Activated CD8-positive, alpha-beta memory T cell treated with anti-CD3 and anti-CD28 coated beads for 1 hour (primary cell): ENCODE results near the gene LOXL3.

Experiments
- DNase-seq, 2 donors: peaks; one replicate each; pipeline ENCODE4 v3.0.0-alpha.2; 2020; ENCODE audit warnings: low read depth in 1 of 2; ENCODE audit errors: extremely low read depth in 1 of 2

The LOXL3 gene

DNA sequence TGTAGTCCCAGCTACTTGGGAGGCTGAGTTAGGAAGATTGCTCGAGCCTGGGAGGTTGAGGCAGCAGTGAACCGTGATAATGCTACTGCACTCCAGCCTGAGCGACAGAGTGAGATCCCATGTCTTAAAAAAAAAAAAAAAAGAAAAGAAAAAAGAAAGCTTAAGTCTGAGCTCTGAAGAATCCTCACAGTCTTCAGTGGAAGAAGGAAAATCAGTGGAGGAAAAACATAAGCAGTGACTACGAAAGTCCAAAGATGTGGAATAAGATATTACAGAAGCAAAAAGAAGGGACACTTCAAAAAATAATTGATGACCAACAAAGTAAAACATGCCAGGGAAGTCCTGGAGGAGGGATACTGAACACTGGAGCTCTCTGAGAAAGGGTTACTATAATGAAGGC lies 43.5 kb downstream of the LOXL3 start:
- DNase-seq: no peak

DNA sequence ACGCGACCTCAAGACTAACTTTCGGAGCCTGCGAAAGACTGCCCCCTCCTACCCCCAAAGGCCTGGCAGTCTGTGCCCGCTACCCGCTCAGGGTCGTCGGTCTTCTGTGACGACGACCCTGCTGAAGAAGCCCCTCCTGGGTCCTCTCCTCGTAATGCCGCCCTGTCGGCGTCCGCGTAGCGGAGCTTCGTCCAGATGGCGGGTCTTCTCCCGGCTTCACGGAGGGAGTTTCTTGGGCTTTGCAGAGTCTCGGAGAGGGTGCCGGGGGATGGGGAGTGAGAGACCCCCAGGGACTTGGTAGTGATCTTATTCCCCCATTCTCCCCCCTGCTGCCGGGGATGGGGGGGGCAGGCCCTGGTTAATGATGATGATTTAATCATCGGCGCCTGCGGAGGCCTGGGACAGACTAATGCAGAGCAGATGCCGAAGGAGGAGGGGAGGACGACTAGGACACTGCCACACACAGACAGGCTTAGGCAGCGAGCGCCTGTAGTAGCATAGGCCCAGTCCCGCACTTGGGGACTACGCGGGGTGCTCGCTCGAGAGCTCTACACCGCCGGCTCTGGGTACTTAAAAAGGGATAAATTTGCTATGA lies 45.7 kb downstream of the LOXL3 start:
- DNase-seq: no peak

DNA sequence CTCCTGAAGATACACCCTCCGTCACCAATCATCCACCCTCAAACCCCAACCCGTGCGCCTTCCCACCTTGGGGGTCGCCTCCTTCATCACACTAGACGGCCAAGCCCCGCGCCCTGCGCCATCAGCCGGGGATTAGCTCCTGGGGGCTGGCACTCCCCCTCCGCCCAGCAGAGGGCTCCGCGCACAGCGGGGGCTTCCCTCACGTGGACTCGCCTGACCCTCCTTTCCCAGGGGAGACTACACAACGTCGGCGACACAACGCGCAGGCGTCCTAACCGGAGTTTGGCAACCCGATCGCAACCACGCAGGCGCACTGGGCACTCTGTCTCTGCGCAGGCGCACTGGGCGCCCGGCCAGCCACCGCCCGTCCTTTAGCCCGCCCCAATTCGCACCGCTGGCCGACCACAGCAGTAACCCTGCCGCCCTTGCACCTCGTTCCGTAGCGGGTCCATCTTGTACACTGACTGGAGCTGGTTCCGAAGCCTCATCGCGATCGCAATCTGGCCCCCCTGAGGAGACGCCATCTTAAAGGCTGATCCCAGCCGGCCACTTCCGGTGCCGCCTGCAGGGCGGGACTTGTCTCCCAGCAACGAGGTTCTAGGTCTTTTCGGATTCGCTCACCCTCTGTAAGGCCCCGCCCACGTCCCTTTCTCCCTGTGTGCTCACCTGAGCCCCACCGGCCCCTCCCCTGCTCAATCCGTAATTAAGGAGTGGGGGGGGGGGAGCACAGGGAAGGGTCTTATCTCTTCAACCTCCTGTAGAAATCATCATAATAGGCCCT lies 46.4 kb downstream of the LOXL3 start, which contains the start of gene PCGF1:
Gene PCGF1, minus strand, starts transcription at position 551 of the 781 bp plus-strand sequence. Its CDS starts 27 bp downstream, at position 524.
- peak; percentile 97 to 98 for DNase-seq

DNA sequence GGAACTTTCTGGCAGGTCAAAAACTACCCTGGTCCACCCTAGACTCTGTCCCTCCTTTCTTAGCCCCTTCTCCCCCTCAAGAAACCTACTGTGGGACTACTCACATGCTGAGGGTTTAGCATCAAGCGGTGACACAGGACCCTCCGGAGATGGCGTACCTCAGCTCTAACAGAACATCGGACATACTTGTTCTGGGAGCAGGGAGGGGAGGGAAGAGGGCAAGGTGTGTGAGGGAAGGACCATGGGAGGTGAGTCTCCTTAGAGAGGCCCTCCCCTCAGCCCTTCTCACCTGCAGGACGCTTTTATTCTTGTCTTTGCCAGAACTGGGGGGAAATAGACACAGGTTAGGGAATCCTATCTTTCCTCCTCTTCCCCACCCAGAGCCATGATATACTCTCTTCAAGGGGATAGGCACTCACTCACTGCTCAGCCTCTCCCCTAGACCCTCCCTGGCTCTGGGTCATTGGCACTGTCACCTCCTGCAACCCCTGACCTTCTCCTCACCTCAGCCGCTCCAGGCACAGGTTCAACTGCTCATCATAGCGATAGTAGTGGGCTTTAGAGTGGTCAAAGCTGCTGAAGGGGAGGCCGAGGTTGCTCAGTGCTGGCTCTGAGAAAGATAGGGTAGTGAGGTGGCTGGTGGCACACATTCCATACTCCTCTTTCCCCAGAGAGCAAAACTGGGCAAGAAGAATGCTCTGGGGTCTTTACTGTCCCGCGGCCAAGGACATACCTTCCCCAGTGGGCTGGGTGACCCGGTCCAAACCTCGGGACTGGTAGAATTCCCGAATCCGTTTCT lies 48.1 kb downstream of the LOXL3 start:
- no peak for DNase-seq

DNA sequence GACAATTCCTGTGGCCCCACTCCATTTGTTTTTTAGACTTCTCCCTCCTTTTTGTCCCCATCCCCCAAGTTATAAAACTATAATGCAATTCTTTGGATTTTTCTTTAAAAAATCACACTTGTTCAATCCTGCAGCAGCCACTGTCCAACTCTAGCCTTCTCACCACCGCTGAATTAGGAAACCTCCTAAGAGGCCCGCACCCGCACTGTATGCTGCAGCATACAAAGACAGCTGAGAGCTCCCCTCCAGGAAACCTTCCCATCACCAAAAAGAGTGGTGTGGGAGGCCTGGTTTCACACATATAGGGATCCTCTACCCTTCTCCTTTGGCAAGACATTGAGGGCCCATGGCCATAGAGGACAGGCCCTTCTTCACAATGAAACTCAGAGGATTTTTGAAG lies 49.2 kb downstream of the LOXL3 start:
- no peak for DNase-seq

DNA sequence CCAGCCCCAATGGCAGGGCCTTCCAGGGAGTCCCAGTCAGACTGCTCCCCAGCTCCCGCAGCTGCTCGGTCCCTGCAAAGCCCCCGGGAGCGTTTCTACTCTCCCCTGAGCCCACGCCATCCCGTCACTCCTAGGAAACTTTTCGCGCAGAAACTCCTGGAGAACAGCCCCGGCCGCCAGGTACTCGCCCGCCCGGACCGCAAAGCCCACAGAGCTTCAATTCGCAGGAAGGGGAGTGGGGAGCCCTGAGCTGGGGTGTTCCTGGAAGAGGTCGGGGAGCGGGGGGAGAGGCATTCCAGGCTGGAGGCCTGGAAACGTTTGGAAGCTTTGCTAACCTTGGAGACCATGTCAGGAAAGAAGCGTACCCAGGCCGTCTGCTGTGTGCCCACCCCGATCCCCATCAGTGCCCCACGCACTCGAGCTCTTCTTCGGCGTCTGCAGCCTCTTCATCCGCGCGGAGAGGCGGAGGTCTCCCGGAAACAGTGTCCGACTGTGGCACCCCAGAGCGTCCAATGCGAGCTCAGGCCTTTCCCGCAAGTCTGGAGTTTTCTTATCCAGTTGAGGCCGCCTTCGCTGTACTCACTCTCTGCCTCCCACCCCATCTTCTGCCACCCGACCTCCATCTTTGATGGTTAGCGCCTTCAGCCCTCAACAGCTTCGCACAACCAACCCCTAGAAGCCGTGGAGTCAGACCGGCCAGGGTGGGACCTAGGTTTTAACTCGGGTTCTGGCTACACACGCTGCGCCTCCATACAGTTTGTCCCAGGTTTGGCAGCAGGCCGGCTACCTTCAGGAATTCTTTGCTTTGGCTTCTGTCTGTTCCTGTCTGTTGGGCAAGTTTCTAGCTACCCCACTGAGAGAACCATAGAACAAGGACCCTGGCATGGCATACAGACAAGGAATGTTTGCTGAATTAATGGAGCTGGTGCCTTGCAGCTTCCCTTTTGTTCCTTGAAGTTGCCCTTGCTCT lies 50.0 kb downstream of the LOXL3 start:
- DNase-seq: no peak

DNA sequence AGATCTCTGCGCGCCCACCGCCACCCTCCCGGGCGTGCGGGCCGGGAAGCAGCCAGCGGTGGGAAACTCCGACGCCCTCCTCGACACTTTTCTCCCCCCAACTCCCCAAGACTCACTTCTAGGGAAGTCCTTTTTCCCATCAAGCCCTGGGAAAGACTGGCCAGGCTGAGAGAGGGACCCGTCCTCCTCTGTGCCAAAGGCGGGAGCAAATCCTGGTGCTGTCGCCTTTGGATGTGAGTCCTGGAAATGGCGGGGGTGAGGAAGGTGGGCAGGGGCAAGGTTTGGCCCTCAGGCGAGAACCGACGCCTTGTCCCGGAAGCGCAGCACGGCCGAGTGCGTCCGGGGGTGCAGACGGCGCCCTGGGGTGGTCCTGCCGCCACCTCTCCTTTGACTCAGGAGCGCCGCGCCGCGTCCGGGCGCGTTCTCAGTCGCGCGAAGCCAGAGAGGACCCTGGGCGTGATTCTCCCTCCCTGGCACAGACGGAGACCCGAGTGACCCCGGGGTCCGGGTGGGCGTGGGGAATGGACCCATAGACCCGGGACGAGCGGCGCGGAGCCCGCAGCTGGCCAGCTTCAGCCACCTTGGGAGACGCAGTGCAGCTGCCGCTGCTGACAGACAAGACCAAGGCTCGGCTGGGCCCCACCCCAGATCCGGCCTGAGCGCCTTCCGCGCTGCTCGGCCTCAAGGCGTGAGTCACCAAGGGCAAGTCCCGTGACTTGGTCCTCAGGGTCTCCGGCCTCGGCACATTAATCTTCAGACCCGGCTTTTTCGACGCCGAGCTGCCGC lies 50.8 kb downstream of the LOXL3 start:
- no peak for DNase-seq

DNA sequence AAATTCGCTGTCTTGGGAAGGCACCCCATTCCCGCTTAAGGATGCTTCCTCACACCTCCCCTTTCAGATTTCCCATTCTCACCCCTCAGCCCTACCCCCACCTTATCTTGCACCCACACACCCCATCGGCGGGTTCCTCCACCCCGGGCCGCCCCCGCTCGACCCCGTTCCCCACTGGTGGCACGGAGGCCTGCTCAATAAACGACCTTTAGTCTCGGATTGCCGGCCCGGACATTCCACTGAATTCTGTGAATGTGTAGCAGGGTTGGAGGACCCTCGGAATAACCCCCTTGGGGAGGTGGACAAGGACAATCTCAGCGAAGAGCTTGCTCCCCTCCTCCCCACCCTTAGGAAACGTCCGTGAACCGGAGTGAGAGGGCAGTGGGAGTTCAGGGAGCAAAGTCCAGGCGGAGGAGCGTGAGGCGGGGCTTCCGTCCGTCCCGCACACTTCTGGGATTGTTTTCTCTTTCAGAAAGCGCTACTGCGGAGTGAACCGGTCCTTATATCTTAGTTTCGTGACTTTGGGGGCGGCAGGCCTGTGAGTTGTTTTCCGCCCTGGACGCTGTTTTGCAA lies 51.5 kb downstream of the LOXL3 start:
- no peak for DNase-seq

DNA sequence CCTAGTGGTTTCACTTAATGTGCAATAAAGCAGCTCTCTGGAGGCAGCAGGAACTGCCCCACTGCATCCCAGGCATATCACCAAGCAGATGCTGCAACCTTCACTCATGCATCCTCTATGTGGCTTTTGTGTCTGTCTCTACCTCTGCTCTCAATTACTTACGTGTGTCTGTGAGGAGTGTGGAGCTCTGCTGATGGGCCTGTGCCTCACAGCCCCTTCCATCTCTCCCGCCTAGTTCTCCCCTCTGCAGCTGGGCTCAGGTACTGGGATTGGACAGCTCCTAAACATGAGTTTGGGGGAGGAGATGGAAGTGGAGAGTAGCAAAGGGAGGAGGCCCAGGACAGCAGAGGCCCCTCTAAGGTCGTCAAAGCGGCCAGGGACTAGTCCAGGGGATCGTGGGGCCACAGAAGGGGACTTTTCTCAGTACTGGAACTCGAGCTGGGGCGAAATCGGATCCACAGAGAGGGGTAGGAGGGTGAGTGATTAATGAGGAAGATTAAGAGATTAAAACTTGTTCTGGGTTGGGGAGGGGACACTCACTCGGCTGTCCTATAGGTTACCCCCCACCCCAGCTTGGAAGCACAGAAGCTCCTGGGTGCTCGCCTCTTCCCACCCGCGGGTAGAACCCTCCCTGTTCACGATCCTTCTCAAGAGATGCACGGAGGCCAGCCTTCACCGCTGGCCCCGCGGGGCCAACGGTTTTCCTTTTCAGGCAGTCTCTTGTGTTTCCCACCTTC lies 52.2 kb downstream of the LOXL3 start:
- no peak for DNase-seq

DNA sequence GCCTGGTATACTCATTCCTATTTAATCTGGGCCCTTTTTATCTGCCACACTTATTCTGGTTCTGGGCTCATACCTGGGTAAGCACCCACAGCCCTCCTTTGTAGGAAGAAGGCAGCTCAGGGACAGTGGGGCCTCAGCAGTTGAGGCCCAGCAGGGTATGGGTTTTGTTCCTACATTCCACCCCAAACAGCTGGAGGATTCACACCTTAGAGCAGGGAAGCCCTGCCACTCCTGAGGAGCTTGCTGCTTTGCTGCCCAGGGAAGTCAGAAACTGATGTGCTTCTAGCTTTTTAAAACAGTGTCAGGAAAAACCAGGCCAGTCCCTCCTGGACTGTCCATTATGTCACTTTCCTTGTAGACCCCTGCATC lies 53.2 kb downstream of the LOXL3 start:
- no peak for DNase-seq

DNA sequence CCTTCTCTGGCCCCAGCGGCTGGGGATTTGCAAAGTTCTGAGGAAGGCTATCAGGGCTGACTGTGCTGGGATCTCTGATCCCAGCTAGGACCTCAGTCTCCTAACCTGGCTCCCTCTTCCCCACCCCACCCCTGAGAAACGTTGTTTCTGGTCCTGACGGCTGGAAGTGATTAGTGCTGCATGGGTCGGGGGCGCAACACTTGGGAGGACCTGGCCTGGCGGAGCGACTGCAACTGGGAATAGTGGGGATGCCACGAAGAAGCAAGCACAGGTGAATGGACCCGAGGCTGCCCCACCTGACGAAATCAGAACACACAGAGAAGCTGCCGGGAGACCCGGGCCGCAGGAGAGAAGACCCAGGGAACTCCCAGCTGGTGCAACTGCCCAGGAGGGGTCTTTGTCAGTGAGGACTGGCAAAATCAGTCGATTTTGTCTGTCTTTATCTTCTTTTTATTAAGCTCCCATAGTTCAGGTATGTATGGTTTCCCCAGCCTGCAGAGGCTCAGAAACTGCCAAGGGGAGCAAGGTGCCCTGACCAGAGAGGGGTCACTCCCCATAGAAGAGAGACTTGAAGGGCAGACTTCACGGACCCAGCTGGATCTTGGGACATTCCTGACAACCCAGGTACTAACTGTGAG lies 53.7 kb downstream of the LOXL3 start:
- no peak for DNase-seq

DNA sequence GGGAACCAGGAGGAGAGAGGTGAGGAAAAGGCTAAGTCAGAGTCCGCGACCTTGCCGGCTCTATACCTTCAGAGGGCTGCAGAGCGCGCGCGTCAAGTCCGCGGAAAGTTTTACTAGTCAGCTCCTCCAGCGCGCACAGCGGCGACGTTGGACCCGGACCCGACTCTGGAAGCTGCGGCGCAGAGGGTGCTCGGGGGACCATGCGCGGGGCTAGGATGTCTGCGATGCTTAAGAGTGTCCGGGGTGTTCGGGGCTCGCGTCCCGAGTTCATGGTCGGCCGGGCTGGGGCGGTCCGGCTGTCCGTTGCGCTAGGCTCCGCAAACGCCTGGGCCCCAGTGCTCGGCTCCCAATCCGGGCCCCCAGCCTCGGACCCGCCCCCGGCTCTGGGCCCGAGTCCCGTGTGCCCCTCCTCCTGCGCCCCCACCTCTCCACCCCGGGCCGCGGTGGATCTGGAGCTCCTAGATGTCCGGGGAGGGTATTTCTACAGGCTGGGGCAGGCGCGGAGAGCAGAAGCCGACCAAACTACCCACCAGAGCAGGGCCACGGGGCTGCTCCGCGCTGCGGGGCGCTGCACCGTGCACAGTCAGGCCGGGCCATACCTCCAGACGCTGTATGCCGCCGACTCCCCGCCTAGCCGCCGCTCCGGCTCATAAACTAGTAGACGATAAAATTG lies 54.3 kb downstream of the LOXL3 start, which contains the start of gene LBX2:
Gene LBX2, minus strand, starts transcription at position 337 of the 673 bp plus-strand sequence. Its CDS starts 66 bp downstream, at position 271.
- no peak for DNase-seq

DNA sequence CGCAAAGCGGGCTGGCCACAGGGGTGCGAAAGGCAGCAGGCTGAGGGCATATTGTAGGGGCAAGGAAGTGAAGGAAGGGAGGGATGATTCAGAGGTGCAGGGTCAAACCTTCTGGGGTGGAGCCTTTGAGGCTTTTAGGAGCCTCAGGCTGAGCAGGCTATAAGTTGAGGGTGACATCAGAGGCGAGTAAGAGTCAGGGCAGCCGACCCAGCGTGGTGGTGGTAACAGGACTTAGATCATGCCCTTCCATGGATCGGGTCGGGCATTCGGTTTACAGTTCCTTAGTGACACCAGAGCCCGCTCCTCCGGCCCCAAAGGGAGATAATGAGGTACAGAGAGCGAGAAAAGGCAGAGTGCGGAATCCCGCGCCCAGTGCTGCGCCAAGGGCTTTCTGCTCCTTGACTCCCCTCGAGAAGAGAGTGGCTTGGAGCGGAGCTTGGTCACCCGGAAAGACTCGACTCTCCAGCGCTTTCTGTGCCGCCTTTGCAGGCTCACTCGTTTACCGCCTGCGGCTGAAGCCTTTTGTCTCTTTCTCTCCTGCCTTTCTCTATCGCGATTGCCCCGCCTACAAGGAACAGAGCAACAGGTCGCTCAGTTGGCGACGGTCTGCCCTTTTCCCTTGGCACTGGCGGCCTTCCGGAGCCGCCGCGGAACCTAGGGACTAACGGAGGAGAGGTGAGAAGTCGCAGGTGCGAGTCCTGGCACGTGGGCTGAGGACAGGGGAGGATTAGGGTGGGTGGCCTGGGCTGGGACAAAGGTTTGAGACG lies 55.1 kb downstream of the LOXL3 start:
- no peak for DNase-seq

DNA sequence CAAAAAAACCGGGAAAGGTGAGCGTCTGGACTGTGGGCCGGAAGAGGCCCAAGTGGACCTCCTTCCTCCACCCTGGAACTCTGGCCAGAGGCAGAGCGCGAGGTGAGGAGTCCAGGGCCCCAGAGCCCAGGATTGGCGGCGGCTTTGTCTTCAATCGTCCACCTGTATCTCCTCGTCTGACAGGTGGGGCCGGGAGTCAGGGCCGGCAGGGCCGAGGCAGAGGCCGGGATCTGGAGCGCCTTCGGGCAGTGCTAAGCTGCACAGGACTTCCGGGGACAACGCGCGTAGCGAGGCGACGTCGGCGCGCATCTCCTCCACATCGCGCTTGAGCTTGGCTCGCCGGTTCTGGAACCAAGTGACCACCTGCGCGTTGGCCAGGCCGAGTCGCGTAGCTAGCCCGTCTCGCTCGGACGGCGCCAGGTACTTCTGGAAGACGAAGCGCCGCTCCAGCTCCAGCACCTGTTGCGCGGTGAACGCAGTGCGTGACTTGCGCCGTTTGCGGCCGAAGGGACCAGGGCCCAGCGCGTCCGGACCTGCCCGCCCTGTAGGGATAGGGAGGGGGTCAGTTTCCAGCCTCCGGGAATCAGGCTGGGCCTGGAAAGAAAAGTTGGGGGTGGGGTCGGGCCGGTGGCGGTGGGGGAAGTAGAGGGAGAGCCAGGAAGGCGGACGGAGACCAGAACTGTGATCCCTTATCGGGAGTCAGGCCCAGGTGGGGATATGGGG lies 55.8 kb downstream of the LOXL3 start:
- no peak for DNase-seq

DNA sequence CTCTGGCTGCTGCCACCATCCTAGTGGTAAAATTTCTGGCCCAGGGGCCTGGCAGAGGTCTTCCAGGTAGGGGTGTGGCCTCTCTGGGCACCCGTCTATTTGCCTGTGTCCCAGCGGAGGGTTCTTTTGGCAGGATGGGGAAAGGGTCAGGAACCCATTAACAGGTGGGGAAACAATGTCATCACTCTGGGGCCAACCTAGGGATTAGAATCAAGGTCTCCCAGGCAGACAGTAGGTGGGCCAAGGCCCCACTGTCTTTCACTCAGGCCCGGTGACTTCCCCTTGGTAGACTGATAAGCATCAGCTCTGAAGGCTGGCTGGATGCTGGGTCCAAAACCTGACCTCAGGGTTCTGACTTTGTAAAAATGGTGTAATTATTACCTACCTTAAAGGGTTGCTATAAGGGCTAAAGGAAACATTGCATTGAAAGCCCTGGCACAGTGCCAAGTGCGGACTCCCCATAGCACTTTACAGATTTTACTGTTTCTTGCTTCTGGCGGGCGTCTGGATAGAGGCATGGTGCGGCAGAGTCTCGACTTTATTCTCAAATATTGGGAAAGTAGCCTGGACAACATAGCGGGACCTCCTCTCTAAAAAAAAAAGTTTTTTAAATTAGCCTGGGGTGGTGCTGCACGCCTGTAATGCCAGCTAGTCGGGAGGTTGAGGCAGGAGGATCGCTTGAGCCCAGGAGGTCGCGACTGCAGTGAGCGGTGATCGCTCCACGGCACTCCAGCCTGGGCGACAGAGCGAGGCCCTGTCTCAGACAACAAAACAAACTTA lies 56.6 kb downstream of the LOXL3 start:
- no peak for DNase-seq

DNA sequence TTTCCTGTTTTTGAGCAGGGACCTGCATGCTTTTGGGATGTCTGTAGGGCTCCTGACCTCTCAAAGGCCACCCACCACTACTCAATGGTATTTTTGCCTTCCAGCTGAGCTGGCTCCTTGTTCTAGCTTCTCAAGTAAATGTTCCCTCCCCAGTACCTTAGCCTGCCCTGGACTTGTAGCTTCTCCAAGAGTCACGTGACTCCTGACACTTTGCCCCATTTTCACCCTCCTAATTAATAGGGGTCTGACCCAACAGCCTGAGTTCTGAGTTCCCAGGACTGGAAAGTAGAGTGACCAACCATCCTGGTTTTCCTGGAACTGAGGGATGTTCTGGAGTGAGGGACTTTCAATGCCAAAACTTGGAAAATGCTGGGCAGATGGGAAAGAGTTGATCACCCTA lies 58.3 kb downstream of the LOXL3 start:
- no peak for DNase-seq
